Esophagus muscularis mucosa (tissue), 3 donors: Measurements from ENCODE around the gene BCKDHB.

Experiments
- POLR2A ChIP-seq: fragments of 450-650 bp; IDR thresholded peaks from one replicate; pipeline ENCODE4 v1.6.1; 2017; ENCODE audit warnings: antibody characterized with exemption, moderate library complexity, mild to moderate bottlenecking, low read depth
- TF ChIP-seq, protein P1 (sequence below), 3 experiments: fragments of 200-600 bp in 2 of 3; fragments of 450-650 bp in 1 of 3; sonication (generic) in 2 of 3; IDR thresholded peaks; one replicate each; pipeline ENCODE4 v1.5.1; 2017 to 2019; ENCODE audit warnings: antibody characterized with exemption in 3 of 3, mild to moderate bottlenecking in 2 of 3, moderate library complexity in 1 of 3

DNA sequence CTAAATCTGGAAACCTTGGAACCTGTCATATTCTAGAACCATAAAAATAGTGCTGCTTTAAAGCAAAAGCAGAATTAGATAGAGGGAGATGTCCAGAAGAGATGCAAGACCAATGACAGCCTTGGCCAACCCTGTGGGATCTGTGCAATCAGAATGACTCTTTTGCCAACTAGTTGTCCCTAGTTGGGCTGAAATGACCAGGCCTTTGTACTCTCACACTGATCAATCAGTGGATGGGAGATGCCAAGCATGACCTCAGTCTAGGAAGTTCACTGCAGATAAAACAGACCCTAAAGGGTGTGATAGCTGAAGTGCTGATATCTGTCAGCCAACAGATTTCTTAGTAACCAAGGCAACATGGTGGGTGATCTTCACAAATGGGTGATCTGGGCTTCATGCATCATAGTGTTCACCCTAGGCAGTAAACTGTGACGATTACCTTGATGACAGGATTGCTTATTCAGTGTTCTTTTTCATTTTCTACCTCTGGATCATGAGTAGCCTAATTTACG lies 52.1 kb downstream of the BCKDHB start:
- TF ChIP-seq, protein P1, sequence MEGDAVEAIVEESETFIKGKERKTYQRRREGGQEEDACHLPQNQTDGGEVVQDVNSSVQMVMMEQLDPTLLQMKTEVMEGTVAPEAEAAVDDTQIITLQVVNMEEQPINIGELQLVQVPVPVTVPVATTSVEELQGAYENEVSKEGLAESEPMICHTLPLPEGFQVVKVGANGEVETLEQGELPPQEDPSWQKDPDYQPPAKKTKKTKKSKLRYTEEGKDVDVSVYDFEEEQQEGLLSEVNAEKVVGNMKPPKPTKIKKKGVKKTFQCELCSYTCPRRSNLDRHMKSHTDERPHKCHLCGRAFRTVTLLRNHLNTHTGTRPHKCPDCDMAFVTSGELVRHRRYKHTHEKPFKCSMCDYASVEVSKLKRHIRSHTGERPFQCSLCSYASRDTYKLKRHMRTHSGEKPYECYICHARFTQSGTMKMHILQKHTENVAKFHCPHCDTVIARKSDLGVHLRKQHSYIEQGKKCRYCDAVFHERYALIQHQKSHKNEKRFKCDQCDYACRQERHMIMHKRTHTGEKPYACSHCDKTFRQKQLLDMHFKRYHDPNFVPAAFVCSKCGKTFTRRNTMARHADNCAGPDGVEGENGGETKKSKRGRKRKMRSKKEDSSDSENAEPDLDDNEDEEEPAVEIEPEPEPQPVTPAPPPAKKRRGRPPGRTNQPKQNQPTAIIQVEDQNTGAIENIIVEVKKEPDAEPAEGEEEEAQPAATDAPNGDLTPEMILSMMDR (IDR thresholded peaks at IDR 0.05), result no peak
- TF ChIP-seq POLR2A, result no peak
